GM21423 (cell line): Measurements from ENCODE around the gene CHD3.

Source experiments
- ATAC-seq: cut with Tn5 transposase; IDR thresholded peaks from one replicate; pipeline ENCODE4 v1.9.1; 2021; ENCODE audit warnings: mild to moderate bottlenecking, moderate library complexity; ENCODE audit not compliant: unreplicated experiment

Gene CHD3

GRCh38 chr17:7893187-7893880 lies 4.7 kb downstream of the CHD3 start:
- no peak for ATAC-seq

- ATAC-seq, result no peak
Measured at GRCh38 chr17:7894226-7894625, 5.6 kb downstream of the CHD3 start.

GRCh38 chr17:7894866-7895265 lies 6.3 kb downstream of the CHD3 start:
- no peak for ATAC-seq

GRCh38 chr17:7897090-7897489 lies 8.5 kb downstream of the CHD3 start:
- no peak for ATAC-seq

GRCh38 chr17:7897773-7898172 lies 9.2 kb downstream of the CHD3 start:
- ATAC-seq, result no peak

- no peak for ATAC-seq
Measured at GRCh38 chr17:7903154-7904103, 14.8 kb downstream of the CHD3 start.

GRCh38 chr17:7909089-7909488 lies 20.5 kb downstream of the CHD3 start:
- no peak for ATAC-seq

GRCh38 chr17:7910281-7910680 lies 21.7 kb downstream of the CHD3 start:
- ATAC-seq, result no peak

GRCh38 chr17:7910711-7911110 lies 22.1 kb downstream of the CHD3 start:
- no peak for ATAC-seq

- ATAC-seq, result no peak
Measured at GRCh38 chr17:7911116-7911515, 22.5 kb downstream of the CHD3 start.

- ATAC-seq, result no peak
Measured at GRCh38 chr17:7912927-7913524, 24.4 kb downstream of the CHD3 start.

- ATAC-seq, result no peak
Measured at GRCh38 chr17:7915179-7915610, 26.6 kb downstream of the CHD3 start.

GRCh38 chr17:7915611-7916384 lies 27.2 kb downstream of the CHD3 start, which contains the start of gene RNF227:
Gene RNF227 (minus strand): TSS chr17:7916289. CDS start chr17:7916195, 94 bp downstream.
- peak; percentile 65 for ATAC-seq

GRCh38 chr17:7916385-7916682 lies 27.7 kb downstream of the CHD3 start:
- peak; percentile 5 for ATAC-seq

GRCh38 chr17:7916808-7917207 lies 28.2 kb downstream of the CHD3 start:
- no peak for ATAC-seq

- ATAC-seq, result no peak
Measured at GRCh38 chr17:7922269-7922844, 33.8 kb downstream of the CHD3 start.

GRCh38 chr17:7922845-7923628 lies 34.4 kb downstream of the CHD3 start:
- ATAC-seq, result no peak

GRCh38 chr17:7927596-7927995 lies 39.0 kb downstream of the CHD3 start:
- no peak for ATAC-seq

GRCh38 chr17:7929158-7930023 lies 40.8 kb downstream of the CHD3 start, which contains the start of gene KCNAB3:
Gene KCNAB3 (minus strand): TSS chr17:7929856. CDS start chr17:7929435, 421 bp downstream.
- ATAC-seq, result no peak
